Stimulated activated CD8-positive, alpha-beta memory T cell treated with anti-CD3 and anti-CD28 coated beads, Interleukin-2, amount 100 ng/mL, for 48 hours (primary cell): Measurements from ENCODE around the gene TRPV2.

Experiments used
- DNase-seq, 2 donors: peaks; one replicate each; pipeline ENCODE4 v3.0.0-alpha.2; 2020; ENCODE audit warnings: low read depth in 2 of 2

The TRPV2 gene

GRCh38 chr17:16406742-16407674 is 8.4 kb upstream of the TRPV2 start:
- no peak for DNase-seq

DNA sequence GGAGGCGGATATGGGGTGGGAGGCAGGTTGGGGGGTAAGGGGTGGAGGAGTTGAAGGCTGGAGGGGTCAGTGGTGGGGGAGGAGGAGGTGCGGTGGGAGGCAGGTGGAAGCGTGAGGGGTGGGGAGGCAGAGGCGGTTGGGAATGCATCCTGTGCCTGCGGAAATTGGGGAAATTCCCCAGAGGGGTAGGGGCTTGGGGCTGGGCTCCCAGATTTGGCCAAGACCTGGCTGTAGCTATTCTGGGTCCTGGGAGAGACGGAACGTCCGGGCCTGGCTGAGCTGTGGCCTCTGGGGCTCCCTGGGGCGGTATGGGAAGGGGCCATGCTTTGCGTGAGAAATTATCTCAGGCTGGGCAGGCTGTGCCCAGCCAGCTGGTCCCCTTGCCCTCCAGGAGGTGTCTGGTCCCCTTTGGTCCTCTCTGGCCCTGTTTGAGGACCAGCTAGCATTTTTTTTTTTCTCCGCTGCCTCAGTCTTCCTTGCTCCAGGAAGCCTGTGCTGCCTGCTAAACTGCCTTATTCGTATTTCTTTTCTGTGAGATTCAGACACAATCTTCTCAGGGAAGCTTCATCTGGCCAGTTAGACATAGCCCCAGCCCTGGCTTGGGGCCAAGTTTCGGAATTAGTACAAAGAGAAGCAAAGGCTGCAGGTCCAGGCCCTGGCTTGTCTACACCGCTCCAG is 7.3 kb upstream of the TRPV2 start:
- DNase-seq: no peak

GRCh38 chr17:16417399-16417798 is 2.0 kb downstream of the TRPV2 start:
- DNase-seq: no peak

GRCh38 chr17:16417896-16418684 is 2.7 kb downstream of the TRPV2 start:
- no peak for DNase-seq

- DNase-seq: no peak
Measured at GRCh38 chr17:16418685-16419068, 3.3 kb downstream of the TRPV2 start.

GRCh38 chr17:16419074-16419928 is 3.9 kb downstream of the TRPV2 start:
- peak; percentile 49 to 56 for DNase-seq

DNA sequence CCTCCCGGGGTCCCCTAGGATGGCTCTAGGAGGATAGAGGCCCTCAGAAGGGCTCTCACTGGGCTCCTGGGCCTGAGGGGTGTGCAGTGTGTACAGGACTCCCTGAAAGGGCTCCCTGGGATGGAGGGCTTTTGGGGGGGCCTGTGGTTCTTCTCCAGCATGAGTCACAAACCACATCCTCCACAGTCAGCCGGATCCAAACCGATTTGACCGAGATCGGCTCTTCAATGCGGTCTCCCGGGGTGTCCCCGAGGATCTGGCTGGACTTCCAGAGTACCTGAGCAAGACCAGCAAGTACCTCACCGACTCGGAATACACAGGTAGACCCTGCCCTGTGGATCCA is 4.5 kb downstream of the TRPV2 start:
- DNase-seq: peak in 1 of 2 donors; percentile 50

GRCh38 chr17:16422416-16422815 is 7.0 kb downstream of the TRPV2 start:
- no peak for DNase-seq

- DNase-seq: no peak
Measured at GRCh38 chr17:16423226-16423872, 8.0 kb downstream of the TRPV2 start.

DNA sequence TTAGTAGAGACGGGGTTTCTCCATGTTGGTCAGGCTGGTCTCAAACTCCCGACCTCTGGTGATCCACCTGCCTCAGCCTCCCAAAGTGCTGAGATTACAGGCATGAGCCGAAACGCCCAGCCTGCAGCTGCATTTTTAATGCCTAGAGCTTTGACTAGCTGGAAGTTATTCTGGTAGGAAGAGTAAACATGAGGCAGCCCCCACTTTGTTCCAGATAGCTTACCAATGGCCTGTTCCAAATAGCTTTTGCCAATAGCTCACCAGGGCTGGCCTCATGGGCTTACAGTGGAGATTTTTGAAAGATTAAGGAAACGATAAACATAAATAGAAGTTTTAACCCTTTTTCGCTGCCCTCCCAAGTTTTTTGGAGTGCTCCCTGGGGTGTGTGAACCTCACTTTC is 9.8 kb downstream of the TRPV2 start:
- no peak for DNase-seq

GRCh38 chr17:16425698-16426659 is 10.6 kb downstream of the TRPV2 start:
- DNase-seq: no peak

- DNase-seq: no peak
Measured at GRCh38 chr17:16427020-16427419, 11.6 kb downstream of the TRPV2 start.

DNA sequence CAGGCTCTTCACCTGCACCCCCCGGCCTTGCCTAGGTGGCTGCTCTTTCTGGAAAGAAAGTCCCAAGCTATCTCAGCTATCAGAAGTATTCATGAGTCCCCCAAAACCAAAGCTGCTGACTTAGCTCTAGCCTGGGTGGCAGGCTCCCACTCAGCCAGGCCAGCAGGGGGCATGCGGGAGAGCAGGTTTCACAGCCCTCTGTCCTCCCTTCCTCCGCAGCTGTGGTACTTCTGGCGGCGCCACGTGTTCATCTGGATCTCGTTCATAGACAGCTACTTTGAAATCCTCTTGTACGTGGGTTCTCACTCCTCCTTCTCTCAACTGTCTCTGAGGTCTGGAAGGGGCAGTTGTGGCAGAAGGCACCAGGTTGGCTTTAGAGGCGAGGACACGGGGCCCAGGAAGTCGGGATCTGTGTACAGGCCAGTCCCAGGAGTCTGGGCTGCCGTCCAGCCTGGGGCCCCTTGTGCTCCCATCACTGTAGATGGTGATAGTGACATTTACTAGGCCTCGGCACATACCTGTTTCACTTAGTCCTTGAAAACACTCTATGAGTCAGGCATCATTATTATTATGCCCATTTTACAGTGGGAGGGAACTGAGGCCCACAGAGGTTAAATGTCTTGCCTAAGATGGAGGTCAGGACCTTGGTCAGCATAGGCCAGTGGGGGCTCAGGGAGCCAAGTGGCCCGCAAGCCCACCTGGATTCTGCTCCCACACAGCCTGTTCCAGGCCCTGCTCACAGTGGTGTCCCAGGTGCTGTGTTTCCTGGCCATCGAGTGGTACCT is 12.9 kb downstream of the TRPV2 start:
- peak in 1 of 2 donors; percentile 50 for DNase-seq

DNA sequence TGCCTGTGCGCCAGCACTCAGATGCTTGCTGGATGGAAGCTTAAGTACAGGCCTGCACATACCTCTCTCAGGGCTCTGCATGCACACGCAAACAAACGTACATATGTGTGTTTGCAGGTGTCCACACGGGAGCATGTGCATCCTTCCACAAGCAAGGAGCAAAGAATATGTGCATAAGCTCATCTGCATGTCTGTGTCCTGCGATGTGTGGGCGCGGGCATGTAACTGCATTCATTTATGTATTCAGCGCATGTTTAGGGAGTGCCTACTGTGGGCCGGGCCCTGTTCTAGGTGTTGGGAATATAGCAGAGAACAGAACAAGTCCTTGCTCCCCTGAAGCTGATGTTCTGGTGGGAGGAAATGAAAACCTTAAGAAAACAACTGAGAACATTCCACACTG is 13.7 kb downstream of the TRPV2 start:
- no peak for DNase-seq

GRCh38 chr17:16430650-16431049 is 15.3 kb downstream of the TRPV2 start:
- no peak for DNase-seq

GRCh38 chr17:16432017-16432416 is 16.6 kb downstream of the TRPV2 start:
- DNase-seq: no peak

GRCh38 chr17:16433514-16433913 is 18.1 kb downstream of the TRPV2 start:
- DNase-seq: no peak

DNA sequence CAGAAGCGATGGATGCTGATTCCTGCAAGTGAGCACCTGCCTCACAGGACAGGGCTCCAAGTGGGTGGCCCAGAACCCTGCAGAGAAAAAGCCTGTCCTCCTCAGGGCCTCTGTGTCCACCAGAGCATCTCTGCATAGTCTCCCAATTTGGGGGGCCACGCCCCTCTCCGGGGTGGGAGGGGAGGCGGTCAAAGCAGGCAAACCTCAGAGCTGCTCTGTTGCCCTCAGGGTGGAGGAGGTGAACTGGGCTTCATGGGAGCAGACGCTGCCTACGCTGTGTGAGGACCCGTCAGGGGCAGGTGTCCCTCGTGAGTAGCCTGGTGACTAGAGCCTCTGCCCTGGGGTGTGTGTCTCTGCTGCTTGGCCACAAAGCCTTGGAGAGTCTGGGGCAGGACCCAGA is 19.3 kb downstream of the TRPV2 start:
- no peak for DNase-seq
